ENCODE results near the gene SYNGAP1.

Gene SYNGAP1

DNA sequence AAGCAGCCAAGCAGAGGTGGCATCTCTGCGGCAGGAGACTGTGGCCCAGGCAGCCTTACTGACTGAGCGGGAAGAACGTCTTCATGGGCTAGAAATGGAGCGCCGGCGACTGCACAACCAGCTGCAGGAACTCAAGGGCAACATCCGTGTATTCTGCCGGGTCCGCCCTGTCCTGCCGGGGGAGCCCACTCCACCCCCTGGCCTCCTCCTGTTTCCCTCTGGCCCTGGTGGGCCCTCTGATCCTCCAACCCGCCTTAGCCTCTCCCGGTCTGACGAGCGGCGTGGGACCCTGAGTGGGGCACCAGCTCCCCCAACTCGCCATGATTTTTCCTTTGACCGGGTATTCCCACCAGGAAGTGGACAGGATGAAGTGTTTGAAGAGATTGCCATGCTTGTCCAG, 15.0 kb upstream of the SYNGAP1 start:
- DNase-seq (ENCODE audit: low spot score) = no peak

- no peak for DNase-seq (ENCODE audit: low spot score)
These were observed 14.4 kb upstream of the SYNGAP1 start for GRCh38 chr6:33405386-33405940.

GRCh38 chr6:33406126-33406525, 13.7 kb upstream of the SYNGAP1 start:
- DNase-seq (ENCODE audit: low spot score) = no peak

- no peak for DNase-seq (ENCODE audit: low spot score)
These were observed 12.6 kb upstream of the SYNGAP1 start for GRCh38 chr6:33407132-33407718.

GRCh38 chr6:33410050-33410710, 9.7 kb upstream of the SYNGAP1 start:
- peak; percentile 96 for DNase-seq (ENCODE audit: low spot score)

DNA sequence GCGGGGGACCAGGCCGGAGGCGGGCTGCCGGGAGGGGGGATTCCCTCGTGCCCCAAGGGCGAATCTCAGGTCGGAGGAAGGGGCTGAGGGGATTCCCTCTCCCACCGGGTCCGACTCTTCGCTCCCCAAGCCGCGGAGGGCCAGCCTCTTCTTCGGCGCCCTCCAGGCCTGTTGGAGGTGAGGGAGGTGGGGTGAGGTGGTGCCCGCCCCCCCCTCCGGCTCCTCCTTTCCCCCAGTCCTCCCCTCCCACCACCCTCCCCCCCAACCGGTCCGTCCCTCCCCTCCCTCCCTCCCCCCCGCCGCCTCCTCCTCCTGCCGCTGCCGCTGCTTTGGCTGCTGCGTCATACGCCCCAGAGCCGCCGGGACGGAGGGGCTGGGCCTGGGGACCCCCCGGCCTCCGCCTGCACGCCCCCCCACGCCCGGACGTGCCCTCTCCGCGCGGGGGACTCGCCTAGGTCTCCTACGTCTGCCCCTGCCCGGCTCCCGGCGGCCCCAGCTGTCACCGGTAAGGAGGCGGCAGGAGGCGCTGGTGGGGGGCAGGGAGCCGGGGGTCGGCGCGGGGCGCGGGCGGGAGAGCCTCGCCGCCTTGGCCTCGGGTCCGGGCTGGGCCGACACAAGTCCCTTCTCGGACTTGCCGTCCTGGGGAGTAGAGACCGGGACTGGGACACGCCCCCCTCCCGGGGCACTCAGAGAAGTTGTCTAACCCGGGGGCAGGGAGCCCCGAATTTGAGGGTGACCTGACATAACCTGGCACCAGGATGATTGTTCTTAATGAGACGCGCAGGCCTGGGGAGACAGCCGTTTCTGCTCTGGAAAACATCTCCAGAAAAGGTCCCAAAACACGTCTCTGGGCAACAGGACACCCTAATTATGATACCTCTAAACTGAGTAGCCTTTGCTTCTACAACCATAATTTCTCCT, 8.9 kb upstream of the SYNGAP1 start, which contains the start of gene PHF1:
Gene PHF1, plus strand, starts transcription at position 304 of the 921 bp plus-strand sequence. CDS start 1,250 bp downstream, outside the sequence.
- DNase-seq (ENCODE audit: low spot score) = no peak

- DNase-seq (ENCODE audit: low spot score) = no peak
These were observed 8.2 kb upstream of the SYNGAP1 start for GRCh38 chr6:33411632-33412005.

DNA sequence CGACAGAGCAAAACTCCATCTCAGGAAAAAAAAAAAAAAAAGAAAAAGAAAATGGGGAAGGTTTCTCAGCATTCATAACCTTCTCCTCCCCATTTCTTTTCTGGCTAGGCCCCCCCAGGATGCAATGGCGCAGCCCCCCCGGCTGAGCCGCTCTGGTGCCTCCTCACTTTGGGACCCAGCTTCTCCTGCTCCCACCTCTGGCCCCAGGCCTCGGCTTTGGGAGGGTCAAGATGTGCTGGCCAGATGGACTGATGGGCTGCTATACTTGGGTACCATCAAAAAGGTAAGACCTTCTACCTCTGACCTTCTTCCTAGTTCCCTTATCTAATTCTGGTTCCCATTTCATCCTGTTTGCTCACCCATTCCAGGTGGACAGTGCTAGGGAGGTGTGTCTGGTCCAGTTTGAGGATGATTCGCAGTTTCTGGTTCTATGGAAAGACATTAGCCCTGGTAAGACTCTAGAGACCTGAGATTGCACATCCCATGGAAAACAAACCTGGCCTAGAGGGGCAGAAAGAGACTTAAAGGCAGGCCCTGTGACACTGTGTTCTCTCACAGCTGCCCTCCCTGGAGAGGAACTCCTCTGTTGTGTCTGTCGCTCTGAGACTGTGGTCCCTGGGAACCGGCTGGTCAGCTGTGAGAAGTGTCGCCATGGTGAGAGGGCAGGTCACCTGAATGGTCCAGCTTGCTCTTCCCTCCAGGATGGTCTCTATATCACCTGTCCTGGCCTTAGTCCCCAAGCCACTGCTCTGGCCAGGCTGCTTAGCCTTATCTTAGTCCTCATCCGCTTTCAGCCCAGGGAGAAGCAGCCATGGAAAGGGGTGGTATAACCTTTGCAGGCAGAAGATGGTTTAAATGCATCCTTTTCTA, 7.5 kb upstream of the SYNGAP1 start:
- no peak for DNase-seq (ENCODE audit: low spot score)

DNA sequence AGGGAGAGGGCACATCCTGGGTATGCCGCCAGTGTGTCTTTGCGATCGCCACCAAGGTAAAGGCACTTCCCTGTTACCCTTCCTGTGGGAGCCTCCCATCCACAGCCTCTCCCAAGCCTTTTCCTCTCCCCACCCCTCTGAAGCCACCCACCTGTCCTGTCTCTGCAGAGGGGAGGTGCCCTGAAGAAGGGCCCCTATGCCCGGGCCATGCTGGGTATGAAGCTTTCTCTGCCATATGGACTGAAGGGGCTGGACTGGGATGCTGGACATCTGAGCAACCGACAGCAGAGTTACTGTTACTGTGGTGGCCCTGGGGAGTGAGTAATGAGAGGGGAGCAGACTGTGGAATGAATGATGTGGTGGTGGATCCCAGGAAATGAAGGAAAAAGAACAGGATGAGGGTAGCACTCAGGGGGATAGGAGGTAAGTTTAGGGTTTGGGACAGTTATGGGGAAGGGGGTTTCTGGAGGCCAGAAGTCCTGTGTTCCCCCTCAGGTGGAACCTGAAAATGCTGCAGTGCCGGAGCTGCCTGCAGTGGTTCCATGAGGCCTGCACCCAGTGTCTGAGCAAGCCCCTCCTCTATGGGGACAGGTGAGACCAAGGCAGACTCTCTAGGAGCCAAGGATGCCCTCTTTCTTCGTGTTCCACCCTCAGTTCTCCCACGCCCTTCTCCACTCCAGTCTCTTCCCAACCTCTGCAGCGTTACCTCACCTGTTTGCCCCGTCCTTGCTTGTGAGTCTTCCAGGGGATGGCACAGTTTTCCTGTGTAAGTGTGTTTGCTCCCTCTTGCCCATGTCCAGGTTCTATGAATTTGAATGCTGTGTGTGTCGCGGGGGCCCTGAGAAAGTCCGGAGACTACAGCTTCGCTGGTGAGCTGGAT, 6.4 kb upstream of the SYNGAP1 start:
- DNase-seq (ENCODE audit: low spot score) = no peak

DNA sequence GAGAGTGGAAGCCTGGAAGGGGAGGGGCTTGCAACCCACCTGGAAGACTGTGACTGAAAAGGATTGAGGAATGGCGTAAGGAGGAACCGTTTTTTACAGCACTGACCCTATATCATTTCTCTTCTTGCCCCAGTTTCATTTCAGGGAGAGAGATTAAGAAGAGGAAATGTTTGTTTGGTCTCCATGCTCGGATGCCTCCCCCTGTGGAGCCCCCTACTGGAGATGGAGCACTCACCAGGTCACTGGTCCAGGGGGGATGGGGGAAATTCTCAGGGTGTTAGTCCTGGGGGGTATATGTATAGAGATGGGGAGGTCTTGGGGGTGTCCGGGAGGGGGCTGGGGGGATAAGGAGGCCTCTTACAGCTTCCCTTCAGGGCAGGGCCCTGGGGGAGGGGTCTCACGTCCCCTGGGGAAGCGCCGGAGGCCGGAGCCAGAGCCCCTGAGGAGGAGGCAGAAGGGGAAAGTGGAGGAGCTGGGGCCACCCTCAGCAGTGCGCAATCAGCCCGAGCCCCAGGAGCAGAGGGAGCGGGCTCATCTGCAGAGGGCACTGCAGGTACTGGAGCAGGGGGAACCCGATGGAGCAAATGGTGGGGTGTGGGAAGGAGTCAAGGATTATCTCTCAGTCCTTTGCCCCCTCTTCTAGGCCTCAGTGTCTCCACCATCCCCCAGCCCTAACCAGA, 5.1 kb upstream of the SYNGAP1 start:
- DNase-seq (ENCODE audit: low spot score) = no peak

- no peak for DNase-seq (ENCODE audit: low spot score)
These were observed 4.0 kb upstream of the SYNGAP1 start for GRCh38 chr6:33415831-33416230.

- no peak for DNase-seq (ENCODE audit: low spot score)
These were observed 3.3 kb upstream of the SYNGAP1 start for GRCh38 chr6:33416386-33417127.

DNA sequence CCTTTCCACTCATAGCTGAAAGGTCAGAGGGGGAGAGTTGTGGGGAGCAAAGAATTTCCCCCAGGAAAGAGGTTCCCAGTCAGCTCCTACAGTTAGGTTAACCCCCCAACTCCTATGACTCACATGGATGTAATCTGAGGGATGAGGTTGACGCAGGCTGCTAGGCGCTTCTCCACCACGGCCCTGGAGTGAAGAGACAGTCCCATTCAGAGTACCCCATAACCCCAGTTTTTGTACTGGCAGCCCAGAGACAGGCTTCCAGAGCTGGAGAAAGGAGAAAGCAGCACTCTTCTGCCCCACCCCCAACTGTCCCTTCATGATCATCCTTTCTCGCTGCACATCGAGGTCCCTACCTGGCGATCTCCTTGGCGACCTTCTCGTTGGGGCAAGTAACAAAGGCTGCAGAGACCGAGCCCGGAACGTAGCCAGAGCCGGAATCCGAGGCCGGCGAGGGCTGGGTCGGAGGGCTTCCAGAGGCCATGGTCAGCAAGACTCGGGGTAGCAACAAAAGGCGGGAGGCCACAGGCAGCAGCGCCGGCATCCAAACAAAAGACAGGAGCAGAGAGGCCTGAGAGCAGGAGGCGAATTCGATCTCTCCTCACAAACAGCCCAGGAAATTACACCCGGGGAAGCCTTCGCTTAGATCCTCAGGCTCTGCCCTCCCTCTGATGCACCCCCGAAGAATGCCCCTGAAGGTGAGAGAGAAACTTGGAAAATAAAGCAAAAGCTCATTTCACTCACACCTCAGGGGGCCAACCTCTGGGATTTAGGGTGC, 2.5 kb upstream of the SYNGAP1 start:
- no peak for DNase-seq (ENCODE audit: low spot score)

DNA sequence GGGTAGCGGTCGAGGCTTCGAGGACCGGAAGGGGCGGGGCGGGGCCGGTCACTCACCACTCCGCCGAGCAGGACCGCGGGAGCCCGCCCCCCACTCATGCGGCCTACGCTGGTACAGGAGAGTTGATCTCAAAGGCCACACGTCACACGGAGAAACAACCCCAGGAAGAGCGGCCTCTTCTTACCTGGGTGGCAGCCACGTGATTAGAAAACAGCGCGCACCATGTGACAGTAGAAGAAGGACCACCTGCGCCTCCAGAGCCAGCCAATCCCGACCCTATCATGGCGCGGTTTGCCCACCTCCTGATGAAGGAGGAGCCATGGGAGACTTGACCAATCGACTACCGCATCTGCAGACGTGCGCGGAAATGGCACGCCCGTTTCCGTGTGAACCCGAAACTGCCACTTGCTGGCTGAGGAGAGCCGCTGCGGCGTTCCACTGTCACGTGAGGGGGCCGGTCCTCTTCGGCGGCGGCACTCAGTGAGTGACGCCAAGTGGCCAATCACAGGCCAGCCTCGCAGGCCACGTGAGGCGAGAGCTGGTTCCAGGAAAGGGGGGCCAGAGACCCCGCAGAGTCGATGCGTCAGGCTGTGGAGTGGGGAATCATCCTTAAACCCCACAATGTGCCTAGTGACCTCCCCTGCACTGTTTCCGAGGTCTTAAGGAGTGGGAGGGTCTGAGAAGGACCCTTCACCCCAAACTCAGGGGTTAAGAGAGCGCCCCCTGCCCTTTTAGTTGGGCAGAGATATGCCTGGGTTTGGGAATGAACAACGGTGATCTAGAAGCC, 1.8 kb upstream of the SYNGAP1 start, which contains the start of gene CUTA:
Gene CUTA, minus strand, starts transcription at position 205 of the 787 bp plus-strand sequence. Its CDS starts 107 bp downstream, at position 98.
- DNase-seq (ENCODE audit: low spot score) = peak; percentile 100

- no peak for DNase-seq (ENCODE audit: low spot score)
These were observed 1.1 kb upstream of the SYNGAP1 start for GRCh38 chr6:33418690-33419291.

GRCh38 chr6:33420491-33421343, 852 bp downstream of the SYNGAP1 start:
- DNase-seq (ENCODE audit: low spot score) = no peak

All from globus pallidus (tissue), 1 donor.